ENCODE results near the gene PRKN.

DNA sequence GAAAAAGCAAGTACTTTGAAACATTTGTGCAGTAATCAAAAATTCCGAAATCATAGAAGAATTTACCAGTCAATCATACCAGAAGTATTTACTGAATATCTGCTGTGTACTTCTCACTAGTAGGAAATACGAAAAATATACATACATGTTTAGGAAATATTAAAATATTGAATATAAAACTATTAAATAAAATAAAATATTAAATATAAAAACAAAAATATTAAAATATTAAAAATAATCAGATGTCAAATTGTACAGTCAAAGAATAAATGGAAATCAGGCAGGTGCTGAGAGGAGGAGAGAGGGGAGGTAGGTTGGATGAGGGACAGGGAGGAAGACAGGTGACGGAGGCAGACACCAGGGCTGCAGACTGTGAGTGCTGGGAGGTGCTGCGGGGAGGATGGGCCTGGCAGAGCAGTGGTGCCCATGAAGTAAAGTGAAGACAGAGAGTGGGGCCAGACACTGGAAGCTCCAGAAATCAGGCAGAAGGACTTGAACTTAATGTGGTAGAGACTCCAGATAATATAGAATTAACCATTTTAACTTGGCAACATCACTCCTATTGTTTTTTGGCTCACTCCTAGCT is 55.9 kb downstream of the PRKN start:
- TF ChIP-seq, protein P1, sequence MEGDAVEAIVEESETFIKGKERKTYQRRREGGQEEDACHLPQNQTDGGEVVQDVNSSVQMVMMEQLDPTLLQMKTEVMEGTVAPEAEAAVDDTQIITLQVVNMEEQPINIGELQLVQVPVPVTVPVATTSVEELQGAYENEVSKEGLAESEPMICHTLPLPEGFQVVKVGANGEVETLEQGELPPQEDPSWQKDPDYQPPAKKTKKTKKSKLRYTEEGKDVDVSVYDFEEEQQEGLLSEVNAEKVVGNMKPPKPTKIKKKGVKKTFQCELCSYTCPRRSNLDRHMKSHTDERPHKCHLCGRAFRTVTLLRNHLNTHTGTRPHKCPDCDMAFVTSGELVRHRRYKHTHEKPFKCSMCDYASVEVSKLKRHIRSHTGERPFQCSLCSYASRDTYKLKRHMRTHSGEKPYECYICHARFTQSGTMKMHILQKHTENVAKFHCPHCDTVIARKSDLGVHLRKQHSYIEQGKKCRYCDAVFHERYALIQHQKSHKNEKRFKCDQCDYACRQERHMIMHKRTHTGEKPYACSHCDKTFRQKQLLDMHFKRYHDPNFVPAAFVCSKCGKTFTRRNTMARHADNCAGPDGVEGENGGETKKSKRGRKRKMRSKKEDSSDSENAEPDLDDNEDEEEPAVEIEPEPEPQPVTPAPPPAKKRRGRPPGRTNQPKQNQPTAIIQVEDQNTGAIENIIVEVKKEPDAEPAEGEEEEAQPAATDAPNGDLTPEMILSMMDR (IDR thresholded peaks at IDR 0.05; ENCODE audit: low read depth, low read length), result no peak
- TF ChIP-seq EZH2phosphoT487 (IDR thresholded peaks at IDR 0.05; ENCODE audit: low read depth), result no peak

Data from OCI-LY3 (cell line).